Activated effector memory CD4-positive, alpha-beta T cell treated with anti-CD3 and anti-CD28 coated beads, Interleukin-2, amount 50 U/mL, for 16 hours (primary cell): ENCODE measurements around the gene EBPL.
"Not testable (repeated sequence)": the region's sequence is repeated elsewhere in the genome, so short reads cannot be mapped to it uniquely, and the experiment has no call there.

ENCODE experiments used
- DNase-seq: peaks from one replicate; pipeline ENCODE4 v3.0.0-alpha.2; 2020

EBPL gene

GRCh38 chr13:49690995-49691784, at the start of gene EBPL:
TSS of gene EBPL (minus strand) at chr13:49691486. CDS start at chr13:49691424, 62 bp downstream.
- peak; percentile 95 for DNase-seq

GRCh38 chr13:49740870-49741269, 49.6 kb upstream of the EBPL start:
- DNase-seq = no peak

GRCh38 chr13:49739498-49740187, 48.4 kb upstream of the EBPL start:
- no peak for DNase-seq

GRCh38 chr13:49733181-49733951, 42.1 kb upstream of the EBPL start:
- no peak for DNase-seq

- DNase-seq = no peak
These were observed 40.5 kb upstream of the EBPL start for GRCh38 chr13:49731766-49732165.

GRCh38 chr13:49716615-49717014, 25.3 kb upstream of the EBPL start:
- no peak for DNase-seq

GRCh38 chr13:49714757-49715156, 23.5 kb upstream of the EBPL start:
- DNase-seq = no peak

- DNase-seq = no peak
These were observed 20.1 kb upstream of the EBPL start for GRCh38 chr13:49711218-49711863.

GRCh38 chr13:49704264-49704663, 13.0 kb upstream of the EBPL start:
- DNase-seq = not testable (repeated sequence)

- no peak for DNase-seq
These were observed 10.2 kb upstream of the EBPL start for GRCh38 chr13:49701491-49701890.

GRCh38 chr13:49697468-49697867, 6.2 kb upstream of the EBPL start:
- DNase-seq = no peak

GRCh38 chr13:49694446-49694845, 3.2 kb upstream of the EBPL start:
- no peak for DNase-seq

GRCh38 chr13:49693877-49694276, 2.6 kb upstream of the EBPL start:
- DNase-seq = no peak

- DNase-seq = no peak
These were observed 2.0 kb upstream of the EBPL start for GRCh38 chr13:49693191-49693733.

GRCh38 chr13:49690133-49690994, 922 bp downstream of the EBPL start:
- no peak for DNase-seq

GRCh38 chr13:49683489-49683888, 7.8 kb downstream of the EBPL start:
- DNase-seq = no peak

GRCh38 chr13:49681842-49682435, 9.3 kb downstream of the EBPL start:
- no peak for DNase-seq

- no peak for DNase-seq
These were observed 12.0 kb downstream of the EBPL start for GRCh38 chr13:49679246-49679645.

- DNase-seq = no peak
These were observed 12.9 kb downstream of the EBPL start for GRCh38 chr13:49678191-49678914.

GRCh38 chr13:49676581-49677298, 14.5 kb downstream of the EBPL start:
- DNase-seq = no peak
